GM18511 (cell line): ENCODE measurements around the gene MRPL40.
"Not testable (repeated sequence)": the region's sequence is repeated elsewhere in the genome, so short reads cannot be mapped to it uniquely, and the experiment has no call there.

Experiments
- ATAC-seq: cut with Tn5 transposase; IDR thresholded peaks from one replicate; pipeline ENCODE4 v1.9.1; 2021; ENCODE audit warnings: mild to moderate bottlenecking, moderate library complexity; ENCODE audit not compliant: unreplicated experiment

Gene MRPL40

GRCh38 chr22:19406846-19407245 lies 25.5 kb upstream of the MRPL40 start:
- no peak for ATAC-seq

DNA sequence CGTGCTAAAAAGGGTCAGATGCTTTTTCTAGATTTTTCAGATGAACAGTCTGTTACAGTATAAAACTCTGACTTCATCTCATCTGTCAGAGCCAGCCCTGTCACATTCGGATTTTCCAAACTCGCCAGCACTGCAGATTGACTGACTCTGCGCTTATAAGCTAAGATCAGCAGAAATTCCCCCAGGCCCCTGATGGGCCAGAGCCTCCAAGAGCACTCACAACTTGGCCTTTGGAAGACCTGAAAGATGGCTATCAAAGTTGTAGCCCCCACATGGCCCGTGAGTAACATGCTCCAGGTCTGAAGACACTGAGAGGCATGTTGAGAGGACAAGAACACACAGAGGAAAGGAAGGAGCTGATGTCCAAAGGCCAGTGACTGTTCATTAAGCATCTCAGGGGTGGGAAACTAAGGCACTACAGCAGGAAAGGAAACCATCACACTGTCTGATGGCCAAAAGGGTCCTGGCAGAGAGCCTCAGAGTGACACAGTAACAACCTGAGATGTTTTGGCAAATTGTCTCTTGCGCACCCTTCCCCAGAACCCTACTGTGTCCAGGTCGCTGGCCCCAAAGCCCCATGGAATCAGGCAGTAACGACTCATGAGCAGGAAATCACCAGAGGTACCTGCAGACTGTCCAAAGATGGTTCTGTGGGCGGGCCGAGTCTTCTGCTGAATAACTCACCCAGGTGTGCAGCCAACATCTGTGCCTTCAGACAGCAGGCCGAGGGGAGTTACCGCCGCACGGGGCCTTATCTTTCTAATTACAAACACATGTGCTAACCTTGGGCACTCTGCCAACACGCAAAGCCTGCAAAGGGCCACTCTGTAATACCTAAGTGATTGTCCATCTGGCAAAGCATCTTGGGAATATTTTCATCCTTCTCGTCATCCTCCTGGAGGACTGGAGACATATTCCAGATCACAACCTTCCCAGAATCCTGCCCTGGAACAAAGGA lies 24.4 kb upstream of the MRPL40 start:
- no peak for ATAC-seq

DNA sequence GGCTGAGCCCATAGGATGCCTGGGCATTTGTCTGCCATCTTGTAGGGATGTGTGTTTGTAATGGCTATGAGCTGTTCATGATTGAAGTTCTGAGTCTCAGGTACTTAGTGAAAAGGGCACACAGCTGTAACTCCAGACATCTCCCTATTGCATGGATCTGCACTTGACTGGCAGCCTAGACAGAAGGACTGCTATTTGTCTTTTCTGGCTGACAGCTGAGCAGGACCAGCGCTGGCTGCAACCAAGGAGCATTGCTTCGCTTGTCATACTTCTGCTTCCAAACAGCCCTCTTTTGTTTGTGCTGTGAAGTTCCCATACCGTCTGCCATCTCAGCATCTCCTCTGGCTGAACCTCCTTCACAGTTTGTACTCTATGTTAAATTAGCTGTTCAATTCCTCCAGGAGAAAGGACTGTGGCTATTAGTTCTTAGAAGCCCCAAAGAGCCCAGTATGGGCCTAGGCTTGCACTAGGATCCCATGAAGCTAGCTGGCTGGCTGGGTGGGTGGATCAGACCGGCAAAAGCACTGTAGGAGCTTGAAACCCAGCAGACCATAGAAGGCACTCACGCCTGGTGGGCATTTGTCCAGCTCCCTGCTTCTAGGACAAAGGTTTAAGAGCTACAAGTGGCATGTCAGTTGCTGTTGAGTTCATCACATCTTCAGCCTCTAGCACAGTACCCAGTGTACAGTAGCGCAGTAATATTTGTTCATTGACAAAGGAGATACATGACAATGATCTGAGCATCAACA lies 21.2 kb upstream of the MRPL40 start:
- no peak for ATAC-seq

GRCh38 chr22:19411690-19412045 lies 20.7 kb upstream of the MRPL40 start:
- ATAC-seq = no peak

GRCh38 chr22:19412478-19412877 lies 19.9 kb upstream of the MRPL40 start:
- ATAC-seq = no peak

GRCh38 chr22:19412923-19413322 lies 19.4 kb upstream of the MRPL40 start:
- ATAC-seq = no peak

DNA sequence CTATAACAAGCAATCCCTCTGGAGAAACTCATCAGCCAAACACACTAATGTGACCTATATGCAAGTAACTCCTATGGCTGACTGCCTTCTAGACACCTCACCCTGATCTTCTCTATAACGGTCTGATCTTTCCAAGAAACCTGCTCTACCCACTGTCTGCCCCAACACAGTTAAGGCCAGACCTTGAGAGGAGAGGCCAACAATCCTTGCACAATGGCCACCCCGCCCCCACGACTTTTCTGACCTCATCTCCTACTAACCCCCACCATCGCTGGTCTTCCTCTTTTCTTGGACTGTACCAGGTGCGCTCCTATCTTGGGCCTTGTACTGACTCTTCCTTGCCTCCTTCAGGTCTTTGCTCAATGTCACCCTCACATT lies 13.3 kb upstream of the MRPL40 start:
- no peak for ATAC-seq

DNA sequence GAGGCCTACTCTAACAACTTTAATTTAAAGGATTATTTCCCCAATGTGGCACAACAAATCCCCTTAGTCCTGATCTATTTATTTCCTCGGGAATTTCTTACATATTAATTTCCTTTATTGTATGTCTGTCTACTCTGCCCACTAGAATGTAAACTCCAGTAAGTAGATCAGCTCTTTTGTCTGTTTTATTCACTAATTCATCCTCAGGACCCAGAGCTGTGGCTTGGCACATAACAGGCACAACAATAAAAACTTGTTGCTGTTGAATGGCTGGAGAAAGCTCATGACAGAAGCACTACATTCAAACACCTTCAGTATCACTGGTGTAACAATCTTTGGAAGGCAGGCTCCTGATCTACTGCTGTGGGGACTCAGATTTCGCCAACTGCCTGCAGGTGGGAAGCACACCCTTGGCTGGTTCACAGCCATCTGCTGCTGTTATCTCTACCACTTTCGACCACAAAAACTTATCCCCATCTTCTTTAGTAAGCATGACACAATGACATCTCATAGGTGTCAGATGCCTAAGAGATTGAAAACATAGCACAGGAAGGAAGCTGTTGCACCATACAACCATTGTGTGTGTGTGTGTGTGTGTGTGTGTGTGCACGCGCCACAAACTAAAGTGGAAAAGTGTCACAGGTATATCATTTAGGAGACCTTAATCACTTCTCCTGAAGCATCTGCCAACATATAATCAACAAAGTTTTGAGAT lies 12.7 kb upstream of the MRPL40 start:
- peak; percentile 57 for ATAC-seq

DNA sequence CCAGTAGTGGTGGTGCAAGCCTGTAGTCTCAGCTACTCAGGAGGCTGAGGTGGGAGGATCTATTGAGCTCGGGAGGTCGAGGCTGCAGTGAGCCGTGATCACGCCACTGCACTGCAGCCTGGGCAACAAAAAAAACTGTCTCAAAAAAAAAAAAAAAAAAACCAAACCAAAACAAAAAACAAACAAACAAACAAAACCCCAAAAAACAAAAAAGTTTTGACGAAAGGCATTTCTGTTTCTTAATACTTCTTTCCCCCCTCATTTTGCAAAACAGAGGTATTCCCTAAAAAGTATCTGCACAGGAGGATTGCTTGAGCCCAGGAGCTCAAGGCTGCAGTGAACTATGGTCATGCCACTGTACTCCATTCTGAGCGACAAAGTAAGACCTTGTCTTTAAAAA lies 12.0 kb upstream of the MRPL40 start:
- ATAC-seq = no peak

GRCh38 chr22:19422440-19423301 lies 9.7 kb upstream of the MRPL40 start:
- ATAC-seq = no peak

GRCh38 chr22:19424186-19424500 lies 8.2 kb upstream of the MRPL40 start:
- no peak for ATAC-seq

DNA sequence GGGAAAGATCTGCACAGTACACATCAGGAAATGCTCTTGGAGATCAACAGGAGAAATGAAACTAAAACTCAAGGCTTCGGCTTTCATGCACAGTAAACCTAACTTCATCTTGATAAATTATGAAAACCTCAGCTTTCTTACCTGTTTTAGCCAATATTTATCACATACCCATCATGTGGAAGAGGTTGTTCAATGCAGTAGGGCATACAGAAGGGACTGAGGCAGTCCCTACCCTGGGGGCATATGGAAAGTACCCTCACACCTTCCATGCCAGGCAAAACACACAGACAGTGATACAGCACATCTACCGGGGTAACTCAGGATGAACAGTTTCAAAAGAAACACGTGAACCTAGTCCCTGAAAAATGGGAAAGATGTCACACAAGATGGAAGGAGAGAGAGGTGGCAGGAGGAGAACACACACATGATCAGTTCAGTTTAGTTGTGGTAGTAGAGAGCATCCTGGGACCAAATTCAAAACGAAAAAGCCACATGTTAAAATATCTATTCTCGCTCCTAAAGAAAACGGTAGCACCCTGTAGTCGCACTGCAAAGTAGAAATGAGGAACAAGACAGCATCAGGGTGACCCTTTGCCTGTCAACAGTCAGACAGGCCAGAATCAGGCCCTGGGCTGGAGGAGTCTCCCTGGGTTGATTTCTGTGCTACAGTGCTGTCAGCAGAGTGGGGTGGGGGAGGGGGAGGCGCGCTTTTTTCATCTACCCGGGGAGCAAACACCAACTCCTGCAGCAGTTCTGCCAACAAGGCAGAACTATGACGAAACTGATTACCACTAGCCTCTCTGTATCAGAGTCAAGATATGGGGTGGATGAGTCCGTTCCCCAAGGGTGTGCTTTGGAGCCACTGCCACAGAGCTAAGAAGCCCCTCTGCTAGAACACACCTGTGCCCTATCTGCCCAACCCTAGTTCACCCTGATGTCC lies 2.1 kb upstream of the MRPL40 start:
- ATAC-seq = no peak

- peak; percentile 1 for ATAC-seq
These were observed 1.3 kb upstream of the MRPL40 start for GRCh38 chr22:19430890-19431541.

DNA sequence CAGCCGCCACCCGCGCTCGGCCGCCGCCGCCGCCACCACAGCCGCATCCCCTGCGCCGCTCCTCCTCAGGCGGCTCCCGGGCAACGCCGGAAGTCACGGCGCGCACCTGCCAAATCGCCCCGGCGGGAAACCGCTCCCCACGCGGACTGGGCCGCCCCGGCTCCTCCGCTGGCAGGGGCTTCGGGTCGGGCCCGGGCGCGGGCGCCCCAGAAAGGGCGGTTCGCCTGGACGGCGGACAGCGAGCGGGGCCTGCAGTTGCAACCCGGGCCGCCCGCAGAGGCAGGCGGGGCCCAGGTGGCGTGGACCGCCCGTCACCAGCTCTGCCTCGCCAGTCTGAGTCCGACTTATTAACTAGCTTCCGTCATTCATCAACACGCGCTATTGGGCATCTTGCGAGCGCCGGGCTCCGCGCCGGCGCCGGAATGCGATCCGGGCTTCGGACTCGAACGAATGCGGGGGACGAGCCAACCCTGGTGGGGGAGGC lies 654 bp upstream of the MRPL40 start, which contains the start of gene HIRA:
Gene HIRA (minus strand): TSS at position 85 of the 484 bp plus-strand sequence. CDS start 257 bp downstream, outside the sequence.
- ATAC-seq = peak; percentile 57

- no peak for ATAC-seq
These were observed 2.1 kb downstream of the MRPL40 start for GRCh38 chr22:19434401-19434800.

DNA sequence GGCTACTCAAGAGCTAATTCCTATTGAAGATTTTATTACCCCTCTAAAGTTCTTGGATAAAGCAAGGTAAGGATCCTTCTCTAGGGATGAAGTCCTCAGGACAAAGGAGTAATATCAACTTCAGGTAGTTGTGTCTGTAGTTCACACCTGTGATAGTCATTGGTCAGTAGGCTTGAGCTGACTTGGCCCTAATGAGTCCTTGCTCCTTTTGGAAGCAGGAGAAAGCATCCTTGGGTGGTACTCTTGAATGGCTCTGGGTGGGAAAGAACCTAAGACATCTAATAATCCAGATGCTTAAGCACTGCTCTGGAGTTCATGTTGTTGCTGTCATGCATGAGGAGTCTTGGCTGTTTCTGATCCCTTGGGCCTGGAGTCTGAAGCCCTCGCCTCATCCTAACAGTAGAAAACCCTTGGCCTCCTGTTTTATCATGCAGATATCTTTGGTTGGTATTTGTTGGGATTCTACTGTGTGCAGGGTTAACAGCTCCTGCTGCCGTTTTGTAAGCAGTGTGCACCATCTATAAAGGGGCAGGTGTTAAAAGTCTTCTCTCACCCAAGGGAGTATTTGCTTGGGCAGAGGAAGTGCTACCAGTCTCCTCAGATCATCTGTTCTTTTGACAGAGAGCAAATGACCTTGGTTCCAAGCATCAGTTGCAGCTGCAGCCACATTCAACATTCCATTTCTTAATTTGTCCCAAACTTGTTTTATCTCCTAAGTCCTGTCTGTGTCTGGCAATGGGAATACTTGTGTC lies 2.7 kb downstream of the MRPL40 start:
- ATAC-seq = no peak

DNA sequence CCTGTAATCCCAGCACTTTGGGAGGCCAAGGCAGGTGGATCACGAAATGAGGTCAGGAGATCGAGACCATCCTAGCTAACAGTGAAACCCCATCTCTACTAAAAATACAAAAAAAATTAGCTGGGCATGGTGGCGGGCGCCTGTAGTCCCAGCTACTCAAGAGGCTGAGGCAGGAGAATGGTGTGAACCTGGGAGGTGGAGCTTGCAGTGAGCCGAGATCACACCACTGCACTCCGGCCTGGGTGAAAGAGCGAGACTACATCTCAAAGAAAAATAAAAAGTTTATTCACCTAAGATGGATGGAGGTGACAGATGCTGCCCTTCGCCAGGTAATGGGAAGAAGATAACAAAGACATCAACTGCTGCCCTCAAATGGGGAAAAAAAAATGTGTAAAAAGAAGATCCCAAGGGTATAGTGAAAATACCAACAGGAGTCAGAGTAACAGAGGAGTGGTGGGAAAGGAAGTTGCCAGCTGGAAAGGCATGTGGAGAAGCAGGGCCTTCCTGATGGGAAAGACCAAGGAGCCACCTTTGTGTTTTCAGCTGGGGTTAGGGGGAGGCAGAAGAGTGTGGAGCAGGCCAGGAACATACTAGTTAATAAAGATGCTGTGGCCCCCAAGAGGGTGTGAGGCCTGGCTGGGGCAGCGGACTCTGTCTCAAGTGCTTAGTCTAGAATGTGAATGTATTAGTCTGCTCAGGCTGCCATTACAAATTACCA lies 4.3 kb downstream of the MRPL40 start:
- ATAC-seq = not testable (repeated sequence)
